GM12801 (cell line): ENCODE measurements around the gene SORBS1.

Experiments used
- CTCF ChIP-seq: IDR thresholded peaks from one replicate; pipeline ENCODE4 v1.5.1; 2011; ENCODE audit warnings: control low read depth; ENCODE audit not compliant: insufficient read length; ENCODE audit errors: extremely low read depth

SORBS1 gene

DNA sequence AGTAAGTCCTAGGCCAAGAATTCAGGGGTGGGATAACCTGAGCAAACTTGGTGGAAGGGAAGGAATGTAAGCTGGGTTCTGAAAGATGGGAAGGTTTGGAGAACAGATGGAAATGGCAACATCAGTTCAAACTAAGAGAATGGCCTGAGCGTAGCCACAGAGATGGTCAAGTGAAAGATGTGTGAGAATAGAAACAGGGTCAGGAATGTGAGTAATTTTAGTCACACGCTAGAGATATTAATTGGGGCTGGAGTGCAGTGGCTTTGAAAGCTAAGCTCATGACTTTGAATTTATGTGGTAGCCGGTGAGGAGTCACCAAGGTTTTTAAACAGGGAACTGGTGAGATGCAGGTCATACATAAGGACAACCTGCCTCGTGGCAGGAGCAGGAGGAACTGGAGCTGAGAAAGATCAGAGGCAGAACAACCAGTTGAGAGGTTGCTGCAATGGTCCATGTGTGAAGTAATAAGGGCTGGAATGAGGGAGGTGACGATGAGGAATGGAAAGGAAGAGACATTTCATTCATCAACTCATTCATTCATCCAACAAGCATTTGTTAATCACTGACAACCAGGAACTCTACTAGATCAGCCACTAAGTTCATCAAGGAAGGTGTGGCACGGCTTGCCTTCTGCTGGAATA, 12.9 kb upstream of the SORBS1 start:
- no peak for TF ChIP-seq CTCF

DNA sequence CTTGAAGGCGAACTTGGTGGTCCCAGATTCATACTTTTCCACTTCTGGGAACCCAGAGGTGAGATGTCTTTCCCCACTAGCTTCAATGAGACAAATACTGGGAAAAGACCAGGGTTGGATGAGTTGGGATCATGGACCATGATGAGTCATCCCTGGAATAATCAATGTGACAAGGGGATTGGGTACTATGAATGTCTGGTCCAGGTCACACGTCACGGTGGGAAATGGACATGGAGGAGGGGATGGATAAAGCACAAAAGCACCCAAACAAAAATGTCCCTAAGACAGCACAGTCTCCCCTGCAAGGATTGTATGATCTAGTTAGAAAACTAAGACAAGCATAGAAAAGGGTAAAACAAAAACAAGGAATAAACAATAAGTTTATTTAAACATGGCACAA, 12.4 kb upstream of the SORBS1 start:
- no peak for TF ChIP-seq CTCF

DNA sequence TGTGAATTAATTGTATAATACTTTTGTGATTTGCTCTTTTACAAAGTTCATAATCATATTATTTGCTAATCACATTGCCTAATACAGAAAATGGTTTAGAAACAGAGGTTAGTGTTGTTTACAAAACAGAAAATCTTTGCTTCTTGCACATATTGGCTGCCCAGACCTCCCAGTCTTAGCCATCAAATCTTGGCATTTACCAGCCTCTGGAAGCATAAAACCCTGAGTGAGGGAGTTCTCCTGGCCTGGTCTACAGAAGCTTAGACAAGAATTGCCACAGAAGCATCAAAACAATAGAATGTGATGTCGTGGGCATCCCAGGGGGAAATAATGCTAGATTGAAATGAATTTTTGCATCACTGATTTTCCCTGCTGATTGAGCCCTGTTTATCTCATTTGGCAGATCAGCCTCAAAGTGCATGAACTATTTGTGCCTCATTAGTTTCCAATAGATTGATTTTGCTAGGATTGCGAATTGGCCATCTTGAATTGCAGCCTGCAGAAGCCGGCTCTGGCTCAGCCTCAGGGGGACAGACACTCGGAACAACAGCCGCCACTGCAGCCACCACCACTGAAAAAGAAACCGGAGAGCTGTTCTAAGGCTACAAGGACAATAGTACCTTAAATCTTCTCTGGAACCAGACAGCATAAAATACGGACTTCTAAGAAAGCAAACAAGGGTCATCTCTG, 11.1 kb upstream of the SORBS1 start:
- no peak for TF ChIP-seq CTCF

- no peak for TF ChIP-seq CTCF
Measured at GRCh38 chr10:95571390-95571789, 10.2 kb upstream of the SORBS1 start.

DNA sequence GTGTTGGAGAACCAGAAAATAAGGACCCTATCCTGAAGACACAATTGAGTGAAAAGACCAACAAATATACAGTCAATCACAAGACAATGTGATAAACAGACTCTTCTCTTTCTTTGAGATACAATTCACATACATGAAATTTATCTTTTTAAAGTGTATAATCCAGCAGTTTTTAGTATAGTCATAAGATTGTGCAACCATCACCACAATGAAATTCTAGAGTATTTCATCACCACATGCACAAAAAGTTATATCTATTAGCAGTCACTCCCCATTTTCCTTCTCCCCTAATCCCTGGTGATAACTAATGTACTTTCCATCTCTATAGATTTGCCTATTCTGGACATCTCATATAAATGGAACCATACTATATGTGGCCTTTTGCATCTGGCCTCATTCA, 8.2 kb upstream of the SORBS1 start:
- no peak for TF ChIP-seq CTCF

DNA sequence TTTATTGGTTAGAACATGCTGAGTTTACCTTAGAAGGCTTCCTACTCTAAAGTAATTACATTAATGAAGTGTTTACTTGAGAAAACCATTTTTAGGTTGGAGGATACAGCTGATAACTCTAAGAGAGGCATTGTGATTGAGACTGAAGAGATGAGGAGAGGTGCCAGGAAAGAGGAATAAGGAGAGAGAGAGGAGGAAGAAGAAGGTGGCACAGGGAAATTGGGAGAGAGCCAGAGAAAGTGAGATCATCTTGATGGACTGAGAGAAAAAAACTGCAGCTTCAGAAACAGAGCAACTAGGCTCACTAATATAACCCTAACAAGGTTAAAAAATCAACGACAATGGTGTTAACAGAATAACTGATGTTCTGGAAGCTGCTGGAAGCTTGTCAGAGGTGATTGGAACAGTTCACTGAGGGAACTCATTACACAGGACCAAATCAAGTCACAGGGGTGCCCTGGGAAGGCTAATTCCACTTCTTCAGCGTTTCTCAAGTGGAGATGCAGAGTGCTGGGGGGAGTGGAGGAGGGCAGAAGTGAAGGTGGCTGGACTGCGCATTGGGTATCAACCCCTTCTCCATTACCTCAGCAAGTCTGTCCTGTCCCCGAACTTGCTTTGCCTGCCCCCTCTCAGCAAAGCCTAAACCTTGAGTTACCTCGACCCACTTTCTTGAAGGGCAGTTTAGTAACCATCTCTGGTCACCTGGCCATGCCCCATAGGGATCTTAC, 6.9 kb upstream of the SORBS1 start:
- TF ChIP-seq CTCF = no peak

DNA sequence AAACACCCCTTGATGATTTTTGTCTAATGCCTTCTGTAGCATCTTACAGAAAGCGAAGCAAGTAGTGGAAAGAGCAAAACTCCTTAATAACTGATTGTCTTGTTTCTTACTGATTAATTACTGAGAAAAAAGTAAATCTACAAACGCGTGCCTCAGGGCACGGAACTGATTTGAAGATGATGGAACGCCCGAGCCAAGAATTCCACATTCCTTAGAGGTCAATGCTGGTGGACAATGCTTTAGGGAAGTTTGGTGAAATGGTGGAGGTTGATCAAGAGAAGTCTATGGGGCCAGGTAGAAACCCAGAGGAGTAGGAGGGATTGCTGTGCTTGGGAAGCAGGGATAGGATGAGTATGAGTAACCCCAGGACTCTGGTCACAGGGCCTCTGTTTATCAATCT, 5.0 kb upstream of the SORBS1 start:
- TF ChIP-seq CTCF = no peak
